Panc1 (cell line): Measurements from ENCODE around the gene LCN6.

Source experiments
- CTCF ChIP-seq: fragments of 450-650 bp; IDR thresholded peaks from 2 replicates; pipeline ENCODE4 v1.5.1; 2017; ENCODE audit warnings: mild to moderate bottlenecking
- POLR2AphosphoS5 ChIP-seq: IDR thresholded peaks from 2 replicates; pipeline ENCODE4 v1.6.1; 2012; ENCODE audit warnings: mild to moderate bottlenecking, low read depth, low read length, moderate library complexity
- SIN3A ChIP-seq: IDR thresholded peaks from 2 replicates; pipeline ENCODE4 v1.6.1; 2012; ENCODE audit warnings: low read depth, mild to moderate bottlenecking, low read length, moderate library complexity, borderline replicate concordance; ENCODE audit not compliant: insufficient read depth

- no peak for TF ChIP-seq CTCF
- no peak for TF ChIP-seq POLR2AphosphoS5
- TF ChIP-seq SIN3A = no peak
Measured at GRCh38 chr9:136735812-136736480, 12.4 kb downstream of the LCN6 start.
